Common myeloid progenitor, CD34-positive (primary cell): ENCODE results near the gene LEMD2.

Source experiments
- CTCF ChIA-PET: fragments of 350-600 bp; sonication (Branson Sonifier 250); formaldehyde crosslinking; loops from one replicate; lab custom pipeline; 2021; ENCODE audit warnings: antibody characterized with exemption; lab: Charles Lee
- POLR2A ChIA-PET: fragments of 350-600 bp; sonication (Branson Sonifier 250); formaldehyde crosslinking; loops from one replicate; lab custom pipeline; 2021; ENCODE audit warnings: antibody characterized with exemption; lab: Charles Lee
- DNase-seq, 3 donors: peaks; one replicate each; pipeline versions ENCODE4 v3.0.0 to v3.0.0-alpha.2; 2013
- H3K27ac ChIP-seq, 2 experiments: 1 replicate in 1 of 2; 2 replicates in 1 of 2; pipeline ENCODE4 v1.7.0; 2013; ENCODE audit warnings: inconsistent platforms in 2 of 2, low read length in 2 of 2, mild to moderate bottlenecking in 2 of 2, low read depth in 1 of 2, moderate library complexity in 1 of 2; ENCODE audit not compliant: severe bottlenecking in 2 of 2, insufficient read depth in 1 of 2, poor library complexity in 1 of 2
- H3K27me3 ChIP-seq, 5 experiments: replicated peaks in 2 of 5; 1 replicate in 3 of 5; 2 replicates in 2 of 5; pipeline versions ENCODE4 v1.6.1 to v1.7.0; 2013; ENCODE audit warnings: low read length in 4 of 5, mild to moderate bottlenecking in 2 of 5, moderate library complexity in 2 of 5, inconsistent platforms in 1 of 5; ENCODE audit not compliant: insufficient read depth in 5 of 5, control insufficient read depth in 4 of 5
- H3K36me3 ChIP-seq, 4 experiments: 1 replicate in 2 of 4; 2 replicates in 2 of 4; pipeline versions ENCODE4 v1.6.1 to v1.7.0; 2013; ENCODE audit warnings: low read length in 3 of 4, control low read depth in 1 of 4, mild to moderate bottlenecking in 1 of 4; ENCODE audit not compliant: control insufficient read depth in 4 of 4, insufficient read depth in 4 of 4
- H3K4me1 ChIP-seq, 4 experiments: 1 replicate in 3 of 4; 2 replicates in 1 of 4; pipeline versions ENCODE4 v1.6.1 to v1.7.1; 2013; ENCODE audit warnings: low read length in 3 of 4, mild to moderate bottlenecking in 3 of 4, control low read depth in 1 of 4, inconsistent platforms in 1 of 4, moderate library complexity in 1 of 4; ENCODE audit not compliant: control insufficient read depth in 4 of 4, insufficient read depth in 4 of 4; ENCODE audit errors: control extremely low read depth in 1 of 4
- H3K4me3 ChIP-seq, 7 experiments: 1 replicate in 4 of 7; 2 replicates in 3 of 7; pipeline versions ENCODE4 v1.5.1 to v1.7.0; 2013; ENCODE audit warnings: mild to moderate bottlenecking in 7 of 7, low read length in 6 of 7, moderate library complexity in 6 of 7, inconsistent platforms in 2 of 7, low read depth in 2 of 7, control low read depth in 1 of 7; ENCODE audit not compliant: insufficient read depth in 4 of 7, control insufficient read depth in 1 of 7; ENCODE audit errors: extremely low read depth in 1 of 7
- H3K9me3 ChIP-seq, 5 experiments: 1 replicate in 4 of 5; 2 replicates in 1 of 5; pipeline versions ENCODE4 v1.6.1 to v1.7.1; 2013; ENCODE audit warnings: low read length in 4 of 5, mild to moderate bottlenecking in 2 of 5, inconsistent platforms in 1 of 5, low read depth in 1 of 5, moderate library complexity in 1 of 5; ENCODE audit not compliant: control insufficient read depth in 4 of 5, insufficient read depth in 2 of 5; ENCODE audit errors: control extremely low read depth in 1 of 5
- WGBS: methylation state at CpG from one replicate; pipeline ENCODE4 v1.1.5; 2013; ENCODE audit not compliant: insufficient coverage; 5-methylcytosine and 5-hydroxymethylcytosine counted together

The LEMD2 gene

DNA sequence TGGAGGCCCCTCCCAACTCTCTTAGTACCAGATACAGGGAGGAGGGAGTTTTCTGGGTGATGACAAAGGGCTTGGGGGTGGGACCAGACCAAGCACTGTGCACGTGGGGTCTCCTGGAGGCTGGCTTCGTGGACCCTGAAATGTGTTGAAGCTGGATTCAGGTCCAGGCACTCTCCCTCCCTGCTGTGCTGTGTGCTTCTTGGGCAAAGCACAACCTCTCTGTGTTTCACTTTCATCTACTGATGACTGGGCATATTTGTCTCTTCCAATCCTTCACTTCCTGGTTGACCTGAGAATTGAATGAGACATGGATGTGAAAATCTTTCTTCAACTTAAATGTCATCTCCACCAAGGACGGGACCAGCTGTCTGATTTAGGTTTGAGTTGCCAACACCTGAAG is 29.4 kb upstream of the LEMD2 start:
- Histone ChIP-seq H3K36me3 (no peaks in the 10 kb centered on the region), H3K4me3 (no peak overlapping the region), H3K4me1 (peaks cover 0 to 24% (median 18%) of the 10 kb centered on the region in 4 experiments), H3K27ac (no peak overlapping the region), H3K9me3 (no peaks in the 10 kb centered on the region), H3K27me3 (peaks cover 0 to 17% (median 8%) of the 10 kb centered on the region in 5 experiments)
- no CpG with 5 or more reads among the region's 3 CpGs for WGBS
- no peak for DNase-seq
- ChIA-PET CTCF (interaction anchor here (1.1 to 1.7 kb wide), 3 partner anchors 10 to 48 kb away, joined by 4 to 6 read pairs (median 6); no protein-coding TSS in a partner anchor), POLR2A (no interaction called here)

GRCh38 chr6:33817489-33817888 is 28.6 kb upstream of the LEMD2 start:
- CTCF ChIA-PET: interaction anchor here (1.0 to 1.1 kb wide), 2 partner anchors 10 to 11 kb away, joined by 3 to 4 read pairs; no protein-coding TSS in a partner anchor
- no peak for DNase-seq
- 100% methylated on average over 1 of the region's 5 CpGs for WGBS
- Histone ChIP-seq H3K27ac (no peak overlapping the region), H3K4me1 (peaks cover 0 to 24% (median 18%) of the 10 kb centered on the region in 4 experiments), H3K27me3 (peaks cover 0 to 21% (median 9%) of the 10 kb centered on the region in 5 experiments), H3K9me3 (no peaks in the 10 kb centered on the region), H3K4me3 (no peak overlapping the region), H3K36me3 (no peaks in the 10 kb centered on the region)
- POLR2A ChIA-PET: no interaction called here

DNA sequence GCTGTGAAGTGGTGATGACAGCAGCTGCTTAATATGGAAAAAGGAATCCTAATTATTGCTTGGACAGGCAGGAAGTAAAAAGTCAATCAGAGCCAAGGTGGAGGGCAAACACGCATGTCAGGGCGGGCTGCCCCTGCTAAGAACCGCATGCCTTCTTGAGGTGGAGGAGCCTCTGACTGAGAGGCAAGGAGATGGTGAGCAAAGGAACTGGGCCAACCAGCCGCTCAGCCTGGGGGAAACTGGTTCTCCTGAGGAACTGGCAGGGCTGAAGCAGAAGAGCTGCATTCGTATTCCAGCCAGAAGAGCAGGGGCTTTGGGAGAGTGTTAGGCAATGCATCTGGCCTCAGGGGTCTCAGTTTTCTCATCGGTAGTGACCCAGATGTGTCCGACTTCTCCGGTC is 28.0 kb upstream of the LEMD2 start:
- Histone ChIP-seq H3K9me3 (no peaks in the 10 kb centered on the region), H3K4me3 (no peak overlapping the region), H3K27ac (no peak overlapping the region), H3K36me3 (no peaks in the 10 kb centered on the region), H3K27me3 (peaks cover 0 to 26% (median 11%) of the 10 kb centered on the region in 5 experiments), H3K4me1 (peaks cover 0 to 18% (median 17%) of the 10 kb centered on the region in 4 experiments)
- ChIA-PET CTCF (interaction anchor here (1.0 kb wide), 1 partner anchor 10 kb away, joined by 3 read pairs; no protein-coding TSS in a partner anchor), POLR2A (no interaction called here)
- no peak for DNase-seq
- 93% methylated on average over 5 of the region's 8 CpGs for WGBS

DNA sequence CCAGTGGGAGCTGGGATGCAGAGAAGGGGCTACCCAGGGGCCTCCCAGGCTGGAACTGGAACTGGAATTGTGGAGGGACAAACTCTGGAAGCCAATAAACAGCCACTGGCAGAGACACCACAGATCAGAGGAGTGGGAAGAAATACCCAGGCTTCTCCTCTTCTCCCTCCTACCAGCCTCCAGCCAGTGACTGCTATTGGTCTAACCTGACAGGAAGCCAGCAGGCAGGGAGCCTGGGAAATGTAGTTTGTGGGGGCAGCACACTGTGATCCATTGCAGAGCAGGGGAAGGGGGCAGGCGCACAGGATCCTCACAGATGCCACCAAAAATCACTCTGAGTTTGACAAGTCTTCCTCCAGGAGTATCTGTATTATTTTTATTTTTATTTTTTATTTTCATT is 26.9 kb upstream of the LEMD2 start:
- Histone ChIP-seq H3K9me3 (no peaks in the 10 kb centered on the region), H3K36me3 (no peaks in the 10 kb centered on the region), H3K27me3 (peaks cover 2 to 36% (median 15%) of the 10 kb centered on the region in 5 experiments), H3K4me3 (no peak overlapping the region), H3K4me1 (peaks cover 0 to 8% (median 7%) of the 10 kb centered on the region in 4 experiments), H3K27ac (no peak overlapping the region)
- WGBS: no CpG with 5 or more reads among the region's 1 CpG
- peak in 2 of 3 donors; percentile 41 to 53 for DNase-seq
- POLR2A ChIA-PET: interaction anchor here (0.5 kb wide), 1 partner anchor 196 kb away, joined by 7 read pairs; no protein-coding TSS in a partner anchor
- CTCF ChIA-PET: interaction anchor here (1.6 to 1.8 kb wide), 2 partner anchors 9 to 35 kb away, joined by 5 to 6 read pairs; no protein-coding TSS in a partner anchor

DNA sequence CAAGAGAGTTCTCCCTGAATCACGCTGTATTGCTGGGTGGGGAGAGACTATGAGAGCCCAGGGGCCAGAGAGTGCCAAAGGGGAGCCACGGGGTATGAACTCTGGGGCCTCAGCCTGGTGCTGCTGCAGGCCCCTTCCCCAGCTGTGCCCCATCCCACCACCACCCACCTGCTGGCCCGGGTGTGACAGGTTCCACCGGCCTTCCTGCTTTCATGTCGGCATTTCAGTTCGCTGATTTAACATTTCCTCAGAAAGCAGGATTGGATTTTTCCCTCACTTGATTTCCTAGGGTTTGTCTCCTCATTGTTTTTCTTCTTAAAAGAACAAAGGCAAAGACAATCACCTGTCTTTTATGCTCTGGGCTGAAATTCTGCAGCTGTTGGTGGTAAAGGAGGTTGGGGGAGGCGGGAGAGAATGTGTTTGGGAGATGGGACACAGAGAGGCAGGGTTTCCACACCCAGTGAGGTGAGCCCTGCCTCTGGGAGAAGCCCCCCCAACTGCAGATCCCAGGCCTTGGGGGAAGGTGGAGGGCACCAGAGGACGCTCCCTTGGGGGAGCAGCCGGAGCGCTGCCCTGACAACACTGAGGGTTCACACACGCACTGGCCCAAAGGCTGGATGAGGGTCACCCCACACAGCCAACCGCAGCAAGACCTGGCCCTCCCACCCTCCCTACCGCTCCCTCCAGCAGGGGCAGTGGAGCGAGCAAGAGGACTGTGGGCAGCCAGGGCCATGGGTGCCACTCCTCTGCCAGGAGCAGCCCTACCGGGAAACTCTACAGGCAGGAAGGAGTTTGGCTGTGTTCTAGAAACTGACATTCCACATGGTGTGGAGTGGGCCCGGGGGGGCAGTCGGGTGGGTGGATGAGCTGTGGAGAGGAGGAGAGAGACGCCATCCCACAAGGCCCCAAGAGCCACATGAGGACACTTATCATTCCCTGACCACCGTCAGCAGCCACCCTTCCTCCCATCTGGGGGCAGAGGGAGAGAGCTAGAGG is 25.4 kb upstream of the LEMD2 start:
- Histone ChIP-seq H3K36me3 (no peaks in the 10 kb centered on the region), H3K27me3 (peaks cover 2 to 42% (median 16%) of the 10 kb centered on the region in 5 experiments), H3K9me3 (no peaks in the 10 kb centered on the region), H3K4me1 (peaks cover 0 to 5% (median 0%) of the 10 kb centered on the region in 4 experiments), H3K4me3 (no peak overlapping the region), H3K27ac (no peak overlapping the region)
- CTCF ChIA-PET: interaction anchor here (1.6 to 1.8 kb wide), 2 partner anchors 8 to 36 kb away, joined by 5 to 6 read pairs; no protein-coding TSS in a partner anchor
- no peak for DNase-seq
- POLR2A ChIA-PET: no interaction called here
- 74% methylated on average over 14 of the region's 19 CpGs for WGBS

- no peaks in the 10 kb centered on the region for H3K36me3 ChIP-seq
- ChIA-PET POLR2A (no interaction called here), CTCF (interaction anchor here (0.9 to 1.3 kb wide), 3 partner anchors 24 to 41 kb away, joined by 3 read pairs; partner anchors contain the start of gene LEMD2)
- WGBS: 70% methylated on average over 16 of the region's 16 CpGs
- H3K4me3 ChIP-seq: no peak overlapping the region
- no peak overlapping the region for H3K27ac ChIP-seq
- H3K27me3 ChIP-seq: peaks cover 2 to 47% (median 19%) of the 10 kb centered on the region in 5 experiments
- no peaks in the 10 kb centered on the region for H3K9me3 ChIP-seq
- peaks cover 0 to 7% (median 0%) of the 10 kb centered on the region in 4 experiments for H3K4me1 ChIP-seq
- DNase-seq: no peak
Observed at GRCh38 chr6:33813246-33813904, 24.4 kb upstream of the LEMD2 start.
